ENCODE measurements around the gene TP53I3. TPM values are rescaled to one million over a fixed set of nuclear protein-coding genes. Genes with fewer than 3 reads are reported as not detected.

TP53I3 gene
- total RNA-seq, 1 experiment from 2014 or later, result 20.1 TPM

DNA sequence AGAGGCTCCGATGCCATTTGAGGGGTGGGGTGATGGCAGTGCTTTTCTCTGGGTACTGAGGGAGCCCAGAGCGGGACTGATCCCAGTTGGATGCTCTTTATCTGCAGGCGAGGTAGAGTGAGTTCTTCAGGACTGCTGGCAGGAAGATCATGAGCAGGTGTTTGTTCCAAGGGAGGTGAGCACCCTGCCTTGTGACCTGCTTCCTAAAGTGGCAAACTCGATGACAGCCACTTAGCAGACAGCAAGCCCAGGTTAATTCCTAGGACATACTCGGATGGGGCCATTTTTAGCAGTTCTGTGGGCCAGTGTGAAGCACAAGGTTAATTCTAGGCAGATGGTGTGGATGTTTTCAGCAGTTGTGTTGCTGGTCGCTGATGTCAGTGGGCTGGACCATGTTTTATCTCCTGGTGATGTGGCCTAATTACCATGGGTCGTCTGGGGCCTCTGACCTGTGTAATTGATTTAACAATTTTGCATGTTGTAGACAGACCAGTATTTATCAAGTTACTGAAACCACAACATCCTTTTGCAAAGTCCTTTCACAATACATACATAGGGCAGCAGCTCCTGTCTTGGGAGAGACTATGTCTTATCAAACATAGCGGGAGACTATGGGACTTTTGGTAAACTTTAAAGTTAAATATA lies 30.1 kb downstream of the TP53I3 start:
- POLR2A ChIA-PET, result no interaction called here
- CTCF ChIA-PET, result no interaction called here

More for the DNA sequence above, 30.1 kb downstream of the TP53I3 start:
- ATAC-seq (no peak), DNase-seq (ENCODE audit: low read depth, low spot score) (no peak)
- RAD21 ChIA-PET (ENCODE audit: low non-redundant PET in 1 of 2, low total read pairs in 2 of 2, uncharacterized antibody in 2 of 2, unreplicated experiment in 2 of 2), result no interaction called here
- no peak overlapping the region for H3K9ac ChIP-seq (ENCODE audit: low read length)
- no peaks in the 10 kb centered on the region for H4K20me1 ChIP-seq (ENCODE audit: insufficient read depth)
- no peak overlapping the region for H2AFZ ChIP-seq (ENCODE audit: low read depth, low read length, poor library complexity, severe bottlenecking)
- no peaks in the 10 kb centered on the region for H3K9me3 ChIP-seq (ENCODE audit: control insufficient read depth in 1 of 2, insufficient read depth in 1 of 2, low read depth in 1 of 2, low read length in 2 of 2)
- TF ChIP-seq, protein P1, sequence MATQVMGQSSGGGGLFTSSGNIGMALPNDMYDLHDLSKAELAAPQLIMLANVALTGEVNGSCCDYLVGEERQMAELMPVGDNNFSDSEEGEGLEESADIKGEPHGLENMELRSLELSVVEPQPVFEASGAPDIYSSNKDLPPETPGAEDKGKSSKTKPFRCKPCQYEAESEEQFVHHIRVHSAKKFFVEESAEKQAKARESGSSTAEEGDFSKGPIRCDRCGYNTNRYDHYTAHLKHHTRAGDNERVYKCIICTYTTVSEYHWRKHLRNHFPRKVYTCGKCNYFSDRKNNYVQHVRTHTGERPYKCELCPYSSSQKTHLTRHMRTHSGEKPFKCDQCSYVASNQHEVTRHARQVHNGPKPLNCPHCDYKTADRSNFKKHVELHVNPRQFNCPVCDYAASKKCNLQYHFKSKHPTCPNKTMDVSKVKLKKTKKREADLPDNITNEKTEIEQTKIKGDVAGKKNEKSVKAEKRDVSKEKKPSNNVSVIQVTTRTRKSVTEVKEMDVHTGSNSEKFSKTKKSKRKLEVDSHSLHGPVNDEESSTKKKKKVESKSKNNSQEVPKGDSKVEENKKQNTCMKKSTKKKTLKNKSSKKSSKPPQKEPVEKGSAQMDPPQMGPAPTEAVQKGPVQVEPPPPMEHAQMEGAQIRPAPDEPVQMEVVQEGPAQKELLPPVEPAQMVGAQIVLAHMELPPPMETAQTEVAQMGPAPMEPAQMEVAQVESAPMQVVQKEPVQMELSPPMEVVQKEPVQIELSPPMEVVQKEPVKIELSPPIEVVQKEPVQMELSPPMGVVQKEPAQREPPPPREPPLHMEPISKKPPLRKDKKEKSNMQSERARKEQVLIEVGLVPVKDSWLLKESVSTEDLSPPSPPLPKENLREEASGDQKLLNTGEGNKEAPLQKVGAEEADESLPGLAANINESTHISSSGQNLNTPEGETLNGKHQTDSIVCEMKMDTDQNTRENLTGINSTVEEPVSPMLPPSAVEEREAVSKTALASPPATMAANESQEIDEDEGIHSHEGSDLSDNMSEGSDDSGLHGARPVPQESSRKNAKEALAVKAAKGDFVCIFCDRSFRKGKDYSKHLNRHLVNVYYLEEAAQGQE (IDR thresholded peaks at IDR 0.05; ENCODE audit: low read depth), result no peak
- TF ChIP-seq ELF1 (IDR thresholded peaks at IDR 0.05; ENCODE audit: borderline replicate concordance, low read depth) (no peak), POLR2A (IDR thresholded peaks at IDR 0.05; ENCODE audit: borderline replicate concordance, extremely low read depth, insufficient read depth, insufficient read length) (no peak), EGR1 (IDR thresholded peaks at IDR 0.05; ENCODE audit: low read depth) (no peak), POLR2AphosphoS5 (IDR thresholded peaks at IDR 0.05; ENCODE audit: low read depth, low read length) (no peak), EZH2 (IDR thresholded peaks at IDR 0.05) (no peak)
- TF ChIP-seq, protein P2, sequence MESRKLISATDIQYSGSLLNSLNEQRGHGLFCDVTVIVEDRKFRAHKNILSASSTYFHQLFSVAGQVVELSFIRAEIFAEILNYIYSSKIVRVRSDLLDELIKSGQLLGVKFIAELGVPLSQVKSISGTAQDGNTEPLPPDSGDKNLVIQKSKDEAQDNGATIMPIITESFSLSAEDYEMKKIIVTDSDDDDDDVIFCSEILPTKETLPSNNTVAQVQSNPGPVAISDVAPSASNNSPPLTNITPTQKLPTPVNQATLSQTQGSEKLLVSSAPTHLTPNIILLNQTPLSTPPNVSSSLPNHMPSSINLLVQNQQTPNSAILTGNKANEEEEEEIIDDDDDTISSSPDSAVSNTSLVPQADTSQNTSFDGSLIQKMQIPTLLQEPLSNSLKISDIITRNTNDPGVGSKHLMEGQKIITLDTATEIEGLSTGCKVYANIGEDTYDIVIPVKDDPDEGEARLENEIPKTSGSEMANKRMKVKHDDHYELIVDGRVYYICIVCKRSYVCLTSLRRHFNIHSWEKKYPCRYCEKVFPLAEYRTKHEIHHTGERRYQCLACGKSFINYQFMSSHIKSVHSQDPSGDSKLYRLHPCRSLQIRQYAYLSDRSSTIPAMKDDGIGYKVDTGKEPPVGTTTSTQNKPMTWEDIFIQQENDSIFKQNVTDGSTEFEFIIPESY (IDR thresholded peaks at IDR 0.05; ENCODE audit: extremely low read depth, insufficient replicate concordance, low read length), result no peak
- H3K36me3 ChIP-seq (ENCODE audit: control insufficient read depth in 1 of 2, insufficient read depth in 2 of 2, low read length in 2 of 2), result no peaks in the 10 kb centered on the region
- H3K27me3 ChIP-seq (ENCODE audit: insufficient read depth, low read length), result no peaks in the 10 kb centered on the region
- no peaks in the 10 kb centered on the region for H3K79me2 ChIP-seq (ENCODE audit: insufficient read depth, low read length)
- intact Hi-C loops (cut with micrococcal nuclease), result no loop called here
- H3K4me3 ChIP-seq (replicated peaks in 1 of 2; ENCODE audit: low read depth in 1 of 2, low read length in 2 of 2), result no peak overlapping the region
- BruUV-seq (replicated peaks), result no TSS peak
- no peak overlapping the region for H3K4me2 ChIP-seq (ENCODE audit: low read length)
- no peak overlapping the region for H3K27ac ChIP-seq (ENCODE audit: low read depth, low read length)
- no peaks in the 10 kb centered on the region for H3K9me2 ChIP-seq (ENCODE audit: insufficient read depth)
- H3K4me1 ChIP-seq (ENCODE audit: control insufficient read depth in 1 of 2, insufficient read depth in 2 of 2, low read length in 2 of 2), result peaks cover 0 to 4% of the 10 kb centered on the region in 2 experiments; a peak in 2 of 4 replicates
